RWPE2 (cell line): ENCODE results near the gene TANGO2.

Source experiments
- ATAC-seq: fragments of 200-7000 bp; cut with Tn5 transposase; 3 replicates; pipeline ENCODE4 v1.9.1; 2021; ENCODE audit warnings: low read depth
- DNase-seq: peaks from one replicate; pipeline ENCODE4 v3.0.0-alpha.2; 2020; ENCODE audit warnings: low spot score
- H3K27ac ChIP-seq: fragments of 450-650 bp; 2 replicates; pipeline ENCODE4 v1.5.1; 2017; ENCODE audit warnings: mild to moderate bottlenecking; ENCODE audit not compliant: poor library complexity, severe bottlenecking
- H3K27me3 ChIP-seq: fragments of 250-450 bp; sonication (Bioruptor Pico); 2 replicates; pipeline ENCODE4 v1.5.1; 2021; ENCODE audit warnings: mild to moderate bottlenecking, moderate library complexity; ENCODE audit not compliant: insufficient read depth, poor library complexity, severe bottlenecking
- H3K36me3 ChIP-seq: fragments of 250-450 bp; sonication (Bioruptor Pico); 2 replicates; pipeline ENCODE4 v1.5.1; 2020; ENCODE audit warnings: low read depth, mild to moderate bottlenecking, moderate library complexity
- H3K4me1 ChIP-seq: fragments of 250-450 bp; sonication (Bioruptor Pico); 2 replicates; pipeline ENCODE4 v1.5.1; 2021; ENCODE audit warnings: mild to moderate bottlenecking, moderate library complexity; ENCODE audit not compliant: insufficient read depth, poor library complexity, severe bottlenecking
- H3K4me3 ChIP-seq: fragments of 250-450 bp; sonication (Bioruptor Pico); 2 replicates; pipeline ENCODE4 v1.5.1; 2021; ENCODE audit warnings: mild to moderate bottlenecking, moderate library complexity; ENCODE audit not compliant: severe bottlenecking
- H3K9me3 ChIP-seq: fragments of 250-450 bp; sonication (Bioruptor Pico); 2 replicates; pipeline ENCODE4 v1.5.1; 2021; ENCODE audit warnings: mild to moderate bottlenecking, moderate library complexity; ENCODE audit not compliant: severe bottlenecking
- CTCF ChIP-seq: fragments of 450-650 bp; IDR thresholded peaks from one replicate; pipeline ENCODE4 v1.5.1; 2017; ENCODE audit warnings: mild to moderate bottlenecking, moderate library complexity; ENCODE audit not compliant: poor library complexity, severe bottlenecking

The TANGO2 gene

DNA sequence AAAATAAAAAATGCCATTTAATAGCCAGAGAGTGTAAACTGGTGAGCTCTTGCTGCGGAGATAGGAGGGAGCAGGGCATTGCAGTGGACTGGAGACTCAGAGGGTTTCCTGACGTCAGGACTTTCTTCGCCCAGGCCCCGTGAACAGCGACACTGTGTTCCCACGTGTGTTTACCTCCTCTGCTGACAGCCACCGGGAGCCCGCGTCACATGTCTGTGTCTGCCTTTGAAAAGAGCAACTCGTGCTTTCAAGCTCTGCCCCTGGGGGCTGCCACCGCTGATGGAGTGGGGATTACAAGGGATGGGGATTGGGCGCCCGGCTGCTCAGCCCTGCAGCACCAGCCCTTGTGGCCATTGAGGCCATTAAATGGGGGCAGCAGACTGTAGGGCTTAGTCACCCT, 3.3 kb downstream of the TANGO2 start:
- H3K9me3 ChIP-seq = no peaks in the 10 kb centered on the region
- no peaks in the 10 kb centered on the region for H3K36me3 ChIP-seq
- no peak for ATAC-seq
- TF ChIP-seq CTCF = no peak
- H3K27me3 ChIP-seq = no peaks in the 10 kb centered on the region
- no peak overlapping the region for H3K27ac ChIP-seq
- no peak overlapping the region for H3K4me3 ChIP-seq
- no peaks in the 10 kb centered on the region for H3K4me1 ChIP-seq
- peak; percentile 47 for DNase-seq

DNA sequence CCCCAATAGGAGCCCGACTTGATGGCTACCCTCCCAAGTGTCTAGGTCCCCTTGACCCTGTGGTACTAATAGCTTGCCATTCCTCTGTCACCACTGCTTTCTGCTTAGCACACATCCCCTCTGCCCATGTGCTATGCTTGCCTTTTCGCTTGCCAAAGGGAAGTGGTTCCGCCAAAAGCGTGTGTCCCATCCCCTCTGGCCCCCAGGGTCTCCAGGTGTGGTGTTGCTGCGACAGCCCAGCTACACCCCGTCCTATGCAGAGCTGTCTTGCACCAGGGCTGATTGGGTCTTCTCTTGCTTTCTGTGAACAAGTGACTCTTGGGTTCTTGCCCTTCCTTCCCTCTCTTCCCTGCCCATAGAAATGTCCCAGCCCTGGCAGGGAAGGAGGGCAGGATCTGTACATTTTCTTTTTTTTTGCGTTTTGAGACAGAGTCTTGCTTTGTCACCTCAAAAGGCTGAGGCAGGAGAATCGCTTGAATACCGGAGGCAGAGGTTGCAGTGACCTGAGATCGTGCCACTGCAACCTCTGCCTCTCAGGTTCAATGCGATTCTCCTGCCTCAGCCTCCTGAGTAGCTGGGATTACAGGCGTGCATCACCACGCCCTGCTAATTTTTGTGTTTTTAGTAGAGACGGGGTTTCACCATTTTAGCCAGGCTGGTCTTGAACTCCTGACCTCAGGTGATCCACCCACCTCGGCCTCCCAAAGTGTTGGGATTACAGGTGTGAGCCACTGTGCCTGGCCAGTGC, 3.9 kb downstream of the TANGO2 start:
- TF ChIP-seq CTCF = no peak
- Histone ChIP-seq H3K9me3 (no peaks in the 10 kb centered on the region), H3K27ac (no peak overlapping the region), H3K4me1 (no peaks in the 10 kb centered on the region), H3K4me3 (no peak overlapping the region), H3K36me3 (no peaks in the 10 kb centered on the region), H3K27me3 (no peaks in the 10 kb centered on the region)
- DNase-seq = peak; percentile 48
- no peak for ATAC-seq

- peak; percentile 43 for DNase-seq
- Histone ChIP-seq H3K36me3 (no peaks in the 10 kb centered on the region), H3K4me1 (no peaks in the 10 kb centered on the region), H3K9me3 (no peaks in the 10 kb centered on the region), H3K27ac (no peak overlapping the region), H3K27me3 (no peaks in the 10 kb centered on the region), H3K4me3 (no peak overlapping the region)
- no peak for ATAC-seq
- no peak for TF ChIP-seq CTCF
Measured at GRCh38 chr22:20025401-20026203, 4.7 kb downstream of the TANGO2 start.

- Histone ChIP-seq H3K27ac (no peak overlapping the region), H3K36me3 (no peaks in the 10 kb centered on the region), H3K4me1 (no peaks in the 10 kb centered on the region), H3K9me3 (no peaks in the 10 kb centered on the region), H3K27me3 (no peaks in the 10 kb centered on the region), H3K4me3 (no peak overlapping the region)
- no peak for ATAC-seq
- TF ChIP-seq CTCF = no peak
- peak; percentile 23 for DNase-seq
Measured at GRCh38 chr22:20026204-20026908, 5.4 kb downstream of the TANGO2 start.
